Activated T-cell treated with anti-CD3 and anti-CD28 coated beads, Interleukin-2, amount 50 U/mL, for 72 hours (primary cell): ENCODE results near the gene TMEM252. TPM values are rescaled to one million over a fixed set of nuclear protein-coding genes. Genes with fewer than 3 reads are reported as not detected.

ENCODE experiments used
- total RNA-seq, 2 donors: library from RNA; stranded (reverse); gene quantifications; one replicate each; pipeline ENCODE4 v1.2.3, GENCODE V29; 2022

The TMEM252 gene
- total RNA-seq, 2 donors from 2014 or later: not detected

Other genes with a start within 250 kb of the TMEM252 start
- not detected for gene FOXD4L3, start 238.0 kb downstream of the TMEM252 start, total RNA-seq
- not detected for gene PGM5, start 184.3 kb downstream of the TMEM252 start, total RNA-seq
- gene PIP5K1B, start 164.4 kb upstream of the TMEM252 start, total RNA-seq: 1 to 10 TPM; 2.5 to 2.8 TPM